Activated CD8-positive, alpha-beta T cell treated with anti-CD3 and anti-CD28 coated beads, Interleukin-2, amount 10 ng/mL, durations not matched to agents 7 days and 5 days (primary cell): ENCODE measurements around the gene BCL2. TPM values are rescaled to one million over a fixed set of nuclear protein-coding genes. Genes with fewer than 3 reads are reported as not detected.
A peak's percentile ranks its signal among the peaks of the same experiment; 100 is the strongest.
"Not testable (repeated sequence)": the region's sequence is repeated elsewhere in the genome, so short reads cannot be mapped to it uniquely, and the experiment has no call there.

ENCODE experiments used
- ATAC-seq: fragments of 150-1000 bp; cut with Tn5 transposase; one replicate; pipeline ENCODE4 v1.10.0; 2021; ENCODE audit warnings: moderate library complexity
- CTCF ChIA-PET: fragments of 350-600 bp; sonication (Branson Sonifier 250); formaldehyde crosslinking; loops from one replicate; lab custom pipeline; 2021; ENCODE audit warnings: antibody characterized with exemption; lab: Charles Lee
- POLR2A ChIA-PET: fragments of 350-600 bp; sonication (Branson Sonifier 250); formaldehyde crosslinking; loops from one replicate; lab custom pipeline; 2021; ENCODE audit warnings: antibody characterized with exemption; lab: Charles Lee
- DNase-seq: peaks from one replicate; pipeline ENCODE4 v3.0.0-alpha.2; 2020
- H3K27ac Mint-ChIP-seq: one replicate; pipeline ENCODE4 v1.8.0; 2021; ENCODE audit warnings: mild to moderate bottlenecking, mixed read lengths
- H3K27me3 Mint-ChIP-seq: one replicate; pipeline ENCODE4 v1.8.0; 2021; ENCODE audit warnings: low read depth, mixed read lengths
- H3K36me3 Mint-ChIP-seq: one replicate; pipeline ENCODE4 v1.8.0; 2021; ENCODE audit warnings: low read depth, mixed read lengths
- H3K4me1 Mint-ChIP-seq: one replicate; pipeline ENCODE4 v1.8.0; 2021; ENCODE audit warnings: low read depth, mixed read lengths
- H3K4me3 Mint-ChIP-seq: one replicate; pipeline ENCODE4 v1.8.0; 2021; ENCODE audit warnings: mild to moderate bottlenecking, mixed read lengths
- H3K9me3 Mint-ChIP-seq: one replicate; pipeline ENCODE4 v1.8.0; 2022; ENCODE audit warnings: mixed read lengths; ENCODE audit not compliant: insufficient read depth
- total RNA-seq, 2 experiments: library from RNA; stranded (reverse); gene quantifications; one replicate each; pipeline ENCODE4 v1.2.3, GENCODE V29; 2021

The BCL2 gene
- total RNA-seq, 2 experiments from 2014 or later: 140 TPM

DNA sequence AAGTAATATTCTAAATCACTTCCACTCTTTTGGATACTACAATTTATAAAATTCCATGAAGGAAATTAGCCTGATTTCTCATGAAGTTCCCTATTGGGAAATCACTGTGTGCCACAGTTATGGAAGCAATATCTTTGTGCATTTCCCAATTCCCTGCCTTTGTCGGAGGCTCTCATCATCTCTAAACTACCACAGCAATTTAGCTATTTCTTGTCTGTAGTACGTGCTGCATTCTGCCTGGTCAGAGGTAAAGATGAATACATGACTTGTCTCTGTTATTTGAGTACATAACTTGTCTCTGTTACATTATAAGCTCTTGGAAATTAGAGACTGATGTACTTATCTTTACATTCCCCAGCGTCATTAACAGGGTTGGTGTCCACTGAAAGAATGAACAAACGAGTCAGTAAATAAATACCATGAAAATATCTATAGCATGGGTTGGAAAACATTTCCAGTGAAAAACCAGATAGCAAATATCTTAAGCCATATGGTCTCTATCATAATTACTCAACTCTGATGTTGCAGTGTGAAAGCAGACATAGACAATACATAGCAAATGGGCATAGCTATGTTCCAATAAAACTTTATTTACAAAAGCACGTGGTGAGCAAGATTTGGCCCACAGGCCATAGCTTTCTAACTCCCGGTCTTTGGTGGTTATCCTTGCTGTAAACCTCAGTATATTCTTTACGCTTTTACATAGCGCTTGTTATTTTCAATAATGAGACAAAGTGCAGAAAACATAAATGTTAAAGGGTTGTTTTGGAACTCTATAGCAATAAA is 78.8 kb downstream of the BCL2 start:
- Mint-ChIP-seq H3K9me3 (peaks cover 7% of the 10 kb centered on the region), H3K27ac (no peak overlapping the region), H3K36me3 (peaks cover 87% of the 10 kb centered on the region), H3K4me3 (no peak overlapping the region), H3K27me3 (no peaks in the 10 kb centered on the region), H3K4me1 (peaks cover 57% of the 10 kb centered on the region)
- CTCF ChIA-PET: interaction anchor here (1.0 to 1.5 kb wide), 3 partner anchors 15 to 77 kb away, joined by 3 read pairs; no protein-coding TSS in a partner anchor
- POLR2A ChIA-PET: no interaction called here
- ATAC-seq: no peak
- DNase-seq: no peak

GRCh38 chr18:63238693-63239075 is 80.9 kb downstream of the BCL2 start:
- Mint-ChIP-seq H3K4me3 (no peak overlapping the region), H3K9me3 (peaks cover 11% of the 10 kb centered on the region), H3K27ac (no peak overlapping the region), H3K4me1 (peaks cover 70% of the 10 kb centered on the region), H3K36me3 (peaks cover 89% of the 10 kb centered on the region), H3K27me3 (no peaks in the 10 kb centered on the region)
- POLR2A ChIA-PET: no interaction called here
- CTCF ChIA-PET: no interaction called here
- ATAC-seq (no peak), DNase-seq (no peak)

GRCh38 chr18:63237881-63238692 is 81.5 kb downstream of the BCL2 start:
- Mint-ChIP-seq H3K4me1 (peaks cover 75% of the 10 kb centered on the region), H3K27me3 (no peaks in the 10 kb centered on the region), H3K4me3 (no peak overlapping the region), H3K36me3 (peaks cover 91% of the 10 kb centered on the region), H3K27ac (no peak overlapping the region), H3K9me3 (peaks cover 11% of the 10 kb centered on the region)
- ChIA-PET CTCF (interaction anchor here (1.7 kb wide), 1 partner anchor 80 kb away, joined by 5 read pairs; no protein-coding TSS in a partner anchor), POLR2A (no interaction called here)
- no peak for ATAC-seq
- no peak for DNase-seq

DNA sequence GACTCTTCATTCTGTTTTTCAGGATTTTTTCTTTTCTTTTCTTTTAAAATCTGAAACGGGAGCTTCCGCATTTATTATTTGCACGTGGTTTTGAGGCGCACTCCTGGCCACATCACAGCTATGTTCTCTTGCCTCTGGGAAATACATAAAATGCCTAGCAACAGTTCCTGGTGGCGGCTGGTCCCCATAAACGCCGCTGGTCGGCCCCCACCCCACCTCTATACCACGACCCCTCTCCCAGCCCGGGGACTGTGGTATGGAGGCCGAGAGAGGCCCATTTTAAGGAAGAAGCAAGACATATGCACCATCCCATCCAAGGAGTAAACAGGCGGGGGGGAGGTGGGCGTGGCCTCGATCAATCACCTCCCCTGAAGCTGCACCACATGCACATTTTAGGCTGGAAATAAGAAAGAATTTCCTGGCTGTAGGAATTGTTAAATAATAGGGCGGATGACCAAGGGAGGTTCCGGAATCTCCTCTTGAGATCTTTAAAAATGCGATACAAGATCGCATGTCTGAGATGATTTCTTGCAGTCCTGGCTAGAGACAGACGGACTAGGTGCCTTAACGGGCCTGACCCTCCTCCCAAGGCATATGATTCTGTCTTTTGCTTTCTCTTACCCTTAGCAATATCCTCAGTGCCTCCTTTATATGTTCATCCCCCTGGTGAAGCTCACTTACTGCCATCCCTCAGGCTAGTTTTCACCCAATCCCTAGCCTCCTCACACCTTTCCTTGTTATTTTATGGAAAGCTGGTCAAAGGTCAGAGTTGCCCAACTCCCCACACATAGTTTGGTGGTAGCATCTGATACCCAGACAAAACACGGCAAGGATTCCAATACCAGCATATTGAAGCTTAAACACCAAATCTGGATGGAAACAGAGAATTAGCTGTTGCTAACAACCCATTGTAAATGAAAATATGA is 82.4 kb downstream of the BCL2 start:
- H3K4me1 Mint-ChIP-seq: peaks cover 75% of the 10 kb centered on the region
- ChIA-PET POLR2A (no interaction called here), CTCF (interaction anchor here (1.7 to 1.9 kb wide), 2 partner anchors 81 to 82 kb away, joined by 4 to 5 read pairs; no protein-coding TSS in a partner anchor)
- peaks cover 89% of the 10 kb centered on the region for H3K36me3 Mint-ChIP-seq
- no peak for ATAC-seq
- H3K27ac Mint-ChIP-seq: peak overlapping the region; percentile 63
- H3K27me3 Mint-ChIP-seq: no peaks in the 10 kb centered on the region
- H3K4me3 Mint-ChIP-seq: no peak overlapping the region
- DNase-seq: no peak
- H3K9me3 Mint-ChIP-seq: peaks cover 11% of the 10 kb centered on the region

- DNase-seq (no peak), ATAC-seq (no peak)
- CTCF ChIA-PET: interaction anchor here (1.7 to 1.9 kb wide), 2 partner anchors 81 to 82 kb away, joined by 4 to 5 read pairs; no protein-coding TSS in a partner anchor
- H3K9me3 Mint-ChIP-seq: peaks cover 11% of the 10 kb centered on the region
- peaks cover 87% of the 10 kb centered on the region for H3K36me3 Mint-ChIP-seq
- POLR2A ChIA-PET: no interaction called here
- peaks cover 75% of the 10 kb centered on the region for H3K4me1 Mint-ChIP-seq
- peak overlapping the region; percentile 63 for H3K27ac Mint-ChIP-seq
- H3K27me3 Mint-ChIP-seq: no peaks in the 10 kb centered on the region
- H3K4me3 Mint-ChIP-seq: no peak overlapping the region
Observed at GRCh38 chr18:63236406-63236805, 83.2 kb downstream of the BCL2 start.

- DNase-seq, ATAC-seq, H3K27me3 Mint-ChIP-seq, POLR2A ChIA-PET, H3K4me3 Mint-ChIP-seq: not testable (repeated sequence)
- Mint-ChIP-seq H3K4me1 (peaks cover 75% of the 10 kb centered on the region), H3K27ac (peak overlapping the region; percentile 63), H3K36me3 (peaks cover 86% of the 10 kb centered on the region), H3K9me3 (peaks cover 11% of the 10 kb centered on the region)
- CTCF ChIA-PET: interaction anchor here (1.9 kb wide), 1 partner anchor 81 kb away, joined by 4 read pairs; no protein-coding TSS in a partner anchor
Observed at GRCh38 chr18:63235920-63236319, 83.6 kb downstream of the BCL2 start.

DNA sequence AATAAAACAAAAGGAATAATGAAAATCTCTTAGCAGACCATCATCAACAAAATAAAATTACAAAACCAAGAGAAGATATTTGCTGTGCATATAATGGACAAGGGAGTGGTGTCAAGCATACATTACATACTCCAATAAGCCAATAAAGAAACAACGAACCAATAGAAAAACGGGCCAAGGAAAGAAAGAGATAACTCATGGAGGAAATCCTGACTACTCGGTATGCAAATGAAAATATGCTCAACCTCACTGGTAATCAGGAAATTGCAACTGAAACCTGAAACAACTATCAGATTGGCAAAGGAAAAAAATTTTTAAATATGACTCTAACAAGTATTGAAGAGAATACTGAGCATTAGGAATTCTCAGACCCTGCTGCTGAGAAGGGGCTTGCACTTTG is 84.7 kb downstream of the BCL2 start:
- Mint-ChIP-seq H3K27ac (peak overlapping the region; percentile 83), H3K4me3 (peak overlapping the region; percentile 44), H3K27me3 (no peaks in the 10 kb centered on the region), H3K36me3 (peaks cover 82% of the 10 kb centered on the region), H3K9me3 (peaks cover 11% of the 10 kb centered on the region), H3K4me1 (peaks cover 78% of the 10 kb centered on the region)
- ATAC-seq: peak; percentile 25
- no peak for DNase-seq
- POLR2A ChIA-PET: no interaction called here
- CTCF ChIA-PET: interaction anchor here (1.2 kb wide), 1 partner anchor 83 kb away, joined by 4 read pairs; no protein-coding TSS in a partner anchor

DNA sequence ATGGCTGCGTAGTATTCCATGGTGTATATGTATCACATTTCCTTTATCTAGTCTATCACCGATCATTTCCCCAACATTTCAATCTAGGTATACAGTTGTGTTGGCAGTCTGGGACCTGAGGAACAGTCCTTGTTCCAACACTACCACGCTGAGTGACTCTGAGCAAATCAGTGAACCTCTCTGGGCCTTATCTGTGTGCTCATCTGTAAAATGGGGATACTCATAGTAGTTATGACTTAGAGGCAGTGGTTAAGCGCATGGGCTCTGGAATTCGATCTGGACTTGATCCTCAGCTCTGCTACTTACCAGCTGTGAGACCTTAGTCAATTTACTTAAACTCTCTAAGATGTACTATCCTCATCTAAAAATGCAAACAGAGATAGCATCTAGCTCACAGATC is 85.1 kb downstream of the BCL2 start:
- no peak for DNase-seq
- CTCF ChIA-PET: interaction anchor here (1.1 to 1.2 kb wide), 2 partner anchors 9 to 83 kb away, joined by 3 to 4 read pairs; no protein-coding TSS in a partner anchor
- POLR2A ChIA-PET: interaction anchor here (1.2 kb wide), 1 partner anchor 10 kb away, joined by 3 read pairs; no protein-coding TSS in a partner anchor
- Mint-ChIP-seq H3K9me3 (peaks cover 11% of the 10 kb centered on the region), H3K27ac (peak overlapping the region; percentile 83), H3K27me3 (no peaks in the 10 kb centered on the region), H3K4me1 (peaks cover 82% of the 10 kb centered on the region), H3K36me3 (peaks cover 83% of the 10 kb centered on the region), H3K4me3 (peak overlapping the region; percentile 44)
- no peak for ATAC-seq

- ATAC-seq (peak; percentile 22), DNase-seq (no peak)
- Mint-ChIP-seq H3K4me1 (peaks cover 82% of the 10 kb centered on the region), H3K9me3 (peaks cover 11% of the 10 kb centered on the region), H3K27ac (peak overlapping the region; percentile 51), H3K36me3 (peaks cover 82% of the 10 kb centered on the region), H3K27me3 (no peaks in the 10 kb centered on the region), H3K4me3 (no peak overlapping the region)
- POLR2A ChIA-PET: interaction anchor here (0.7 to 1.2 kb wide), 2 partner anchors 9 to 246 kb away, joined by 3 read pairs; no protein-coding TSS in a partner anchor
- CTCF ChIA-PET: interaction anchor here (1.0 to 1.1 kb wide), 2 partner anchors 8 to 85 kb away, joined by 3 read pairs; no protein-coding TSS in a partner anchor
Observed at GRCh38 chr18:63233334-63233733, 86.2 kb downstream of the BCL2 start.

- H3K36me3 Mint-ChIP-seq: peaks cover 82% of the 10 kb centered on the region
- H3K27me3 Mint-ChIP-seq: no peaks in the 10 kb centered on the region
- peak overlapping the region; percentile 62 for H3K27ac Mint-ChIP-seq
- ChIA-PET POLR2A (interaction anchor here (0.7 kb wide), 1 partner anchor 247 kb away, joined by 3 read pairs; no protein-coding TSS in a partner anchor), CTCF (interaction anchor here (1.0 kb wide), 1 partner anchor 85 kb away, joined by 3 read pairs; no protein-coding TSS in a partner anchor)
- H3K4me3 Mint-ChIP-seq: peak overlapping the region; percentile 19
- ATAC-seq (peak; percentile 35), DNase-seq (no peak)
- H3K4me1 Mint-ChIP-seq: peaks cover 83% of the 10 kb centered on the region
- H3K9me3 Mint-ChIP-seq: peaks cover 11% of the 10 kb centered on the region
Observed at GRCh38 chr18:63232826-63233225, 86.7 kb downstream of the BCL2 start.
